ENCODE data around the gene KREMEN1. TPM values are rescaled to one million over a fixed set of nuclear protein-coding genes. Genes with fewer than 3 reads are reported as not detected.

Gene KREMEN1
- total and polyA plus RNA-seq, 9 of the 15 experiments (the other 6 are each of a cell fraction or from before 2014, with no cell fraction given) = 0.69 to 11.5 (median 4.3) TPM

- TF ChIP-seq ZNF395 (CRISPR knock-in tag; IDR thresholded peaks at IDR 0.05) = peak; percentile 99
- peak; percentile 78 for TF ChIP-seq TAF7 (tag; IDR thresholded peaks at IDR 0.05)
- TF ChIP-seq TBP (optimal IDR thresholded peaks at IDR 0.05; ENCODE audit: low read depth, low read length) = peak; percentile 12
- no peak for TF ChIP-seq ZNF561 (CRISPR knock-in tag; conservative IDR thresholded peaks at IDR 0.05)
- TF ChIP-seq PHF20 (IDR thresholded peaks at IDR 0.05; ENCODE audit: partially characterized antibody) = no peak
- TF ChIP-seq KDM4B (IDR thresholded peaks at IDR 0.05; ENCODE audit: borderline replicate concordance in 2 of 2, low read depth in 1 of 2) = no peak
- TF ChIP-seq STAT6 (CRISPR knock-in tag; IDR thresholded peaks at IDR 0.05) = no peak
- peak; percentile 10 to 88 (median 69) for TF ChIP-seq YY1 (IDR thresholded peaks at IDR 0.05; ENCODE audit: borderline replicate concordance in 1 of 3, control insufficient read depth in 1 of 3, extremely low read depth in 1 of 3, insufficient read depth in 3 of 3, insufficient read length in 1 of 3, insufficient replicate concordance in 2 of 3, low read depth in 1 of 3, low read length in 2 of 3)
- TF ChIP-seq TEAD2 (tag; IDR thresholded peaks at IDR 0.05) = peak; percentile 79
- TF ChIP-seq STAT5B (CRISPR knock-in tag; IDR thresholded peaks at IDR 0.05) = no peak
- TF ChIP-seq SRF (CRISPR knock-in tag; IDR thresholded peaks at IDR 0.05) = peak; percentile 93 to 99
- no peak for TF ChIP-seq HNRNPH1 (optimal IDR thresholded peaks at IDR 0.05; ENCODE audit: low read depth, low read length)
- TF ChIP-seq HIVEP1 (CRISPR knock-in tag; IDR thresholded peaks at IDR 0.05) = peak; percentile 73; the same call in 1 of the 2 replicates
- no peak for TF ChIP-seq ZNF280A (IDR thresholded peaks at IDR 0.05; ENCODE audit: low read depth, partially characterized antibody)
- TF ChIP-seq ZNF280B (CRISPR knock-in tag; IDR thresholded peaks at IDR 0.05) = no peak
- TF ChIP-seq SNIP1 (IDR thresholded peaks at IDR 0.05; ENCODE audit: low read depth) = no peak
- no peak; a peak in 2 of 4 replicates for TF ChIP-seq NRF1 (conservative IDR thresholded peaks at IDR 0.05 in 1 of 2, IDR thresholded peaks at IDR 0.05 in 1 of 2)
- TF ChIP-seq KLF16 (IDR thresholded peaks at IDR 0.05) = peak; percentile 66; the same call in 1 of the 2 replicates
- peak; percentile 90; the same call in 1 of the 2 replicates for TF ChIP-seq ZNF644 (tag; IDR thresholded peaks at IDR 0.05; ENCODE audit: low read depth)
These were observed 80.3 kb downstream of the KREMEN1 start (continued) for GRCh38 chr22:29152954-29153719.
